ENCODE measurements around the gene ARHGAP4.

ARHGAP4 gene

DNA sequence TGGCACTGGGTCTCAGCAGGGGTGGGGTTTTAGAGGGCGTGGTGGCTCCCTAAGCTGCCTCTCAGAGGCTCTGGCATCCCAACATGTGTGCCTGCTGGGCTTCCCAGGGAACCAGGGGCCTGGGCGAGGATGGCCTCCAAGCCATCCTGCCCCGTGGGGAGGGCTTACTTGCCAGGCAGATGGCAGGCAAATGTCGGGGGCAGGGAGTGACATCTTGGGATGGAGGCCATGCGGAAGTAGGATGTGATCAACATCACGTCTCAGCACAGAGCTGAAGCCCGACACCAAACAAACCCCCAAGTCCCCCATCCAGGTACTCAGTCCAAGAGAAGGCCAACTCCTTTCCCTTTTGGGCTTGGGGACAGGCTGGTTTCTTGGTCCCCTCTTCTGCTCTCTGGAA, 44.8 kb downstream of the ARHGAP4 start:
- Histone ChIP-seq H3K27ac (0 out of 2 replicates have a peak overlapping the region, but pooled peaks have one; percentile 21), H3K36me3 (no peaks in the 10 kb centered on the region; the same call in 1 of the 2 replicates), H3K9me3 (ENCODE audit: severe bottlenecking) (no peaks in the 10 kb centered on the region), H3K27me3 (ENCODE audit: insufficient read depth, low read depth, severe bottlenecking) (peaks cover 13% of the 10 kb centered on the region), H3K4me3 (ENCODE audit: low read depth, low read length) (no peak overlapping the region)
- DNase-seq, result no peak
- TF ChIP-seq, protein P1, sequence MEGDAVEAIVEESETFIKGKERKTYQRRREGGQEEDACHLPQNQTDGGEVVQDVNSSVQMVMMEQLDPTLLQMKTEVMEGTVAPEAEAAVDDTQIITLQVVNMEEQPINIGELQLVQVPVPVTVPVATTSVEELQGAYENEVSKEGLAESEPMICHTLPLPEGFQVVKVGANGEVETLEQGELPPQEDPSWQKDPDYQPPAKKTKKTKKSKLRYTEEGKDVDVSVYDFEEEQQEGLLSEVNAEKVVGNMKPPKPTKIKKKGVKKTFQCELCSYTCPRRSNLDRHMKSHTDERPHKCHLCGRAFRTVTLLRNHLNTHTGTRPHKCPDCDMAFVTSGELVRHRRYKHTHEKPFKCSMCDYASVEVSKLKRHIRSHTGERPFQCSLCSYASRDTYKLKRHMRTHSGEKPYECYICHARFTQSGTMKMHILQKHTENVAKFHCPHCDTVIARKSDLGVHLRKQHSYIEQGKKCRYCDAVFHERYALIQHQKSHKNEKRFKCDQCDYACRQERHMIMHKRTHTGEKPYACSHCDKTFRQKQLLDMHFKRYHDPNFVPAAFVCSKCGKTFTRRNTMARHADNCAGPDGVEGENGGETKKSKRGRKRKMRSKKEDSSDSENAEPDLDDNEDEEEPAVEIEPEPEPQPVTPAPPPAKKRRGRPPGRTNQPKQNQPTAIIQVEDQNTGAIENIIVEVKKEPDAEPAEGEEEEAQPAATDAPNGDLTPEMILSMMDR (IDR thresholded peaks at IDR 0.05; ENCODE audit: low read depth, low read length), result no peak

DNA sequence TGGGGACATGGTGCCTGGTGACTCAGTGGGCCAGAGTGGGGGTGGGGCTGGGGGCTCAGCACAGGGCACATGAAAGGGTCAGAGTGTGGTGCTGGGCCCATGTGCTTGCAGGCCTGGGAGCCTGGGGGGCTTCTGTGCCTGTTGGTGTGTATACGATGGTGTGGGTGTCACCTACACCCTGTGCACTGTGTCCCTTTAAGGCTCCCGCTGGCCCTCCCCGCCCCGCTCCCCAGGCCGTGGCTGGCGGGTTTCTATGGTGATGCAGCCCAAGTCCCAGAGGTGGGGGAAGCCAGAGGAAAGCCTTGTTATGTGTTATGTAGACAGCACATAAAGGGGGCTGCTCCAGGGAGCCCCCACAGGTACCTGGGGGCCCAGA, 45.6 kb downstream of the ARHGAP4 start:
- H3K27me3 ChIP-seq (ENCODE audit: insufficient read depth, low read depth, severe bottlenecking), result peaks cover 12% of the 10 kb centered on the region
- no peak overlapping the region for H3K27ac ChIP-seq
- H3K9me3 ChIP-seq (ENCODE audit: severe bottlenecking), result no peaks in the 10 kb centered on the region
- no peaks in the 10 kb centered on the region; the same call in 1 of the 2 replicates for H3K36me3 ChIP-seq
- TF ChIP-seq, protein P1 (IDR thresholded peaks at IDR 0.05; ENCODE audit: low read depth, low read length), result no peak
- DNase-seq, result no peak
- H3K4me3 ChIP-seq (ENCODE audit: low read depth, low read length), result no peak overlapping the region

DNA sequence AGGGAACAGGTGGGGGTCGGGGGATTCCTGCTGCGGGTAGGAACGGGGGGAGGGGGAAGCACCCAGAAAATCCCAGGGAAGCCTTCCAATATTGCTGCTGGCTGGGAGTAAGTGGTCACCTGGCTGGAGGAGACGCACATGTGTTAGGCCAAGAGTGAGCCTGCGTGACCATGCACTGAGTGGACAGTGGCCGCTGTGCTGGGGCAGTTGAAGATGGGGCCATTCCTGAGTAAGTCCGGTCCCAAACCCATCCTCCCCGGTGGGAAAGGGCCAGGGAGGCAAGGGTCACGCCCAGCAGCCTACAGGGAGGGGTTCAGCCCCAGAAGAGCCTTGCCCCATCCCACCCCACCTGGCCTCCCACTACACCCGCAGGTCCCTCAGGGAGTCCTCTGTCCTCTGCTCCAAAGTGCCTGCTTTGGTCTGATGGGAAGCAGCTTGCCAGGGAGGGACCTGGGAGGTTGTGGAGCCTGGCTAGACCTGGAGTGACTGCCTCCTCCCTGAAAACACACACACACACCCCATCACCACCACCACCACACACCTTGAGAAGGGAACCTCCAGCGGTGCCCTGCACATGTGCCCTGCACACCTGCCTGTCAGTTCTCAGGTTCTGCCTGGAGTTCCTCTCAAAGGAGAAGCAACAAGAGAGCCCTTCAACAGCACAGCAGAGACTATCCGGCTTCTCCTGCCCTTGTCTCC, 46.2 kb downstream of the ARHGAP4 start:
- no peak for DNase-seq
- TF ChIP-seq, protein P1 (IDR thresholded peaks at IDR 0.05; ENCODE audit: low read depth, low read length), result no peak

DNA sequence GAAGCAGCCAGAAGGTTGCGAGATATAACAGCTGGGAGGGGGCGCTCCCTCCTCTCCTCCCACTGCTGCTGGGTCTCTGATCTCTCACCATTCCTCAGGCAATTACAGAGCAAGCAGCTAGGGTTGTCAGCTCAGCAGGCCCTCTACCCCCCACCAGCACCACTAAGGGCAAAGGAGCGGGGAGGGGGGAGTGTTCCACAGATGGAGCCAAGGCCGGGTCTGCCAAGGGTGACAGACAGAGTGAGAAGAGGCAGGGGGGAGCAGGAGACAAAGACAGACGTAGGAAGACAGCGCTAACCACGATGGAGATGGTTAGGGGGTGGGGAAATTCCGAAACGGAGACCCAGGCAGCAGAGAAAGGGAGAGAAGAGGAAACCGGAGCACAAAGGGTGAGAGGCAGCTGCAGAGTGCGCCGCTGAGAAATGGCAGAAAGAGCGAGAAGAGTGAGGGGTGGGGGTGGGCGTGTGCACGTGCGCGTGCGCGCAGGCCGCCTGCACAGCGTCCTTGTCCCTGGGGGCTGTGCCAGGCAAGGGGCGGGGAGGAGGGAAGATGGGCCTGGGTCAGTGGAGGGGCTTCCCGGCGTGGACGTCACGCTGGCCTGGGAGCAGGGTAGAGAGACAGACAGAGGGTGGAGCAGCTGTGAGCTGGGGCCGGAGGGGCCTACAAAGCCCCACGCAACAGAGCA, 47.0 kb downstream of the ARHGAP4 start:
- H3K9me3 ChIP-seq (ENCODE audit: severe bottlenecking), result no peaks in the 10 kb centered on the region
- H3K27ac ChIP-seq, result peak overlapping the region; percentile 78
- peak; percentile 92 for DNase-seq
- H3K36me3 ChIP-seq, result no peaks in the 10 kb centered on the region; the same call in 1 of the 2 replicates
- TF ChIP-seq, protein P1 (IDR thresholded peaks at IDR 0.05; ENCODE audit: low read depth, low read length), result peak; percentile 30; the same call in 1 of the 2 replicates
- peaks cover 8% of the 10 kb centered on the region for H3K27me3 ChIP-seq (ENCODE audit: insufficient read depth, low read depth, severe bottlenecking)
- peak overlapping the region; percentile 22 for H3K4me3 ChIP-seq (ENCODE audit: low read depth, low read length)

More for the DNA sequence above, 46.2 kb downstream of the ARHGAP4 start:
- Histone ChIP-seq H3K27me3 (ENCODE audit: insufficient read depth, low read depth, severe bottlenecking) (peaks cover 10% of the 10 kb centered on the region), H3K9me3 (ENCODE audit: severe bottlenecking) (no peaks in the 10 kb centered on the region), H3K27ac (peak overlapping the region; percentile 78), H3K36me3 (no peaks in the 10 kb centered on the region; the same call in 1 of the 2 replicates), H3K4me3 (ENCODE audit: low read depth, low read length) (no peak overlapping the region)

DNA sequence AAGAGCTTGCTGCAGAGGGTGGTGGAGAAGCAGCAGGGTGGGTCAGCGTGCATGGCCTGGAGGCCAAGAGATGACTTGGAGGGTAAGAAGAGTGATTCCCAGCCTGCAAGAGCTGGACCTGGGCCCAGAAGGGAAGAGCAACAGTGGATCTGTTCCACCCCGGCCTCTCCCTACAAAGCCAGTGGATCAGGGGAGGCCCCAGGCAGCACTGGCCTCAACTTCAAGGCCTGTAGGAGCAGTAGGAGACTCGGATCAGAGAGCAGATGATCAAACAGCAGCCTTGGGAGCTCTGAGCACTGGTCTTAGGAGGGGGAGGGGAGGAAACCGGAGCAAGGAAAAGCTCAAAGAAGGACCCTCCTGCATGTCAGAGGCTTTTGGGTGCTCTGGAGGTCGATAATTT, 47.7 kb downstream of the ARHGAP4 start:
- TF ChIP-seq, protein P1 (IDR thresholded peaks at IDR 0.05; ENCODE audit: low read depth, low read length), result no peak
- Histone ChIP-seq H3K36me3 (no peaks in the 10 kb centered on the region; the same call in 1 of the 2 replicates), H3K9me3 (ENCODE audit: severe bottlenecking) (no peaks in the 10 kb centered on the region), H3K4me3 (ENCODE audit: low read depth, low read length) (0 out of 2 replicates have a peak overlapping the region, but pooled peaks have one; percentile 13), H3K27ac (peak overlapping the region; percentile 78), H3K27me3 (ENCODE audit: insufficient read depth, low read depth, severe bottlenecking) (peaks cover 11% of the 10 kb centered on the region)
- peak; percentile 63 for DNase-seq
